Testis (tissue), 2 donors: Measurements from ENCODE around the gene XRCC1.

Experiments used
- POLR2A ChIP-seq: fragments of 450-650 bp; IDR thresholded peaks from one replicate; pipeline ENCODE4 v1.6.1; 2017; ENCODE audit warnings: antibody characterized with exemption, mild to moderate bottlenecking, moderate library complexity
- TF ChIP-seq, protein P1 (sequence below), 3 experiments: fragments of 450-650 bp in 2 of 3; fragments of 200-600 bp in 1 of 3; sonication (generic) in 1 of 3; IDR thresholded peaks; one replicate each; pipeline ENCODE4 v1.5.1; 2016 to 2019; ENCODE audit warnings: antibody characterized with exemption in 3 of 3, mild to moderate bottlenecking in 2 of 3, moderate library complexity in 1 of 3

DNA sequence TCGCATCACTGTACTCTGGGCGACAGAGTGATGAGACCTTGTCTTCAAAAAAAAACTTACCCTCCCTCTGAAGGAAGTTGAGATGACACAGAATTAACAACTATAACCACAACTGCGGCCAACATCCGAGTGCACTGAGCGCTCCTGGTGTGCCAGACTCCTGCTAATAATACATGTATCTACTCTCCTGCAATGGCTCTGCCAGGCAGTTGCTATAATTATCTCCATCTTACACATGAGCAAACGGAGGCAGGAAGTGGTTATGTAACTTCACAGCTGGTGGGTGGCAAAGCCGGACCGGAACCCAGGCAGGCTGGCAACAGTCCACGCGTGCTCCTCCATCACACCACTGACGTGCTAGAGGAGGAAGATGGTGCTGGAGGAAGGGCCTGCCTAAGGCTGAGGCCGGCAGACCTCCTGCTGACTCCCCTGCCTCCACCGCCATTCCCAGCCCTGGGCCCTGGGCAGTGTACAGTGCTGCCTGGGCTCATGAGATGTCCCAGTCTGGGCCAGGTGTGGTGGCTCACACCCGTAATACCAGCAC lies 12.6 kb downstream of the XRCC1 start:
- TF ChIP-seq, protein P1, sequence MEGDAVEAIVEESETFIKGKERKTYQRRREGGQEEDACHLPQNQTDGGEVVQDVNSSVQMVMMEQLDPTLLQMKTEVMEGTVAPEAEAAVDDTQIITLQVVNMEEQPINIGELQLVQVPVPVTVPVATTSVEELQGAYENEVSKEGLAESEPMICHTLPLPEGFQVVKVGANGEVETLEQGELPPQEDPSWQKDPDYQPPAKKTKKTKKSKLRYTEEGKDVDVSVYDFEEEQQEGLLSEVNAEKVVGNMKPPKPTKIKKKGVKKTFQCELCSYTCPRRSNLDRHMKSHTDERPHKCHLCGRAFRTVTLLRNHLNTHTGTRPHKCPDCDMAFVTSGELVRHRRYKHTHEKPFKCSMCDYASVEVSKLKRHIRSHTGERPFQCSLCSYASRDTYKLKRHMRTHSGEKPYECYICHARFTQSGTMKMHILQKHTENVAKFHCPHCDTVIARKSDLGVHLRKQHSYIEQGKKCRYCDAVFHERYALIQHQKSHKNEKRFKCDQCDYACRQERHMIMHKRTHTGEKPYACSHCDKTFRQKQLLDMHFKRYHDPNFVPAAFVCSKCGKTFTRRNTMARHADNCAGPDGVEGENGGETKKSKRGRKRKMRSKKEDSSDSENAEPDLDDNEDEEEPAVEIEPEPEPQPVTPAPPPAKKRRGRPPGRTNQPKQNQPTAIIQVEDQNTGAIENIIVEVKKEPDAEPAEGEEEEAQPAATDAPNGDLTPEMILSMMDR (IDR thresholded peaks at IDR 0.05) = no peak
- TF ChIP-seq POLR2A = no peak
